Endothelial cell (in vitro differentiated cells): Measurements from ENCODE around the gene BNIP1. TPM values are rescaled to one million over a fixed set of nuclear protein-coding genes. Genes with fewer than 3 reads are reported as not detected.
A peak's percentile ranks its signal among the peaks of the same experiment; 100 is the strongest.

Source experiments
- DNase-seq: peaks from one replicate; pipeline ENCODE4 v3.0.0; 2021; ENCODE audit warnings: low spot score
- H3K27ac Mint-ChIP-seq: one replicate; pipeline ENCODE4 v1.8.0; 2021; ENCODE audit warnings: mixed read lengths, inconsistent platforms; ENCODE audit not compliant: unreplicated experiment
- H3K27me3 Mint-ChIP-seq: one replicate; pipeline ENCODE4 v1.8.0; 2021; ENCODE audit warnings: mild to moderate bottlenecking, moderate library complexity, mixed read lengths, inconsistent platforms; ENCODE audit not compliant: unreplicated experiment
- H3K36me3 Mint-ChIP-seq: one replicate; pipeline ENCODE4 v1.8.0; 2021; ENCODE audit warnings: mild to moderate bottlenecking, low read depth, mixed read lengths, inconsistent platforms; ENCODE audit not compliant: unreplicated experiment
- H3K4me1 Mint-ChIP-seq: one replicate; pipeline ENCODE4 v1.8.0; 2021; ENCODE audit warnings: mild to moderate bottlenecking, mixed read lengths, inconsistent platforms; ENCODE audit not compliant: unreplicated experiment
- H3K4me3 Mint-ChIP-seq: one replicate; pipeline ENCODE4 v1.8.0; 2021; ENCODE audit warnings: mild to moderate bottlenecking, mixed read lengths, inconsistent platforms; ENCODE audit not compliant: unreplicated experiment
- H3K9me3 Mint-ChIP-seq: one replicate; pipeline ENCODE4 v1.8.0; 2021; ENCODE audit warnings: mixed read lengths, inconsistent platforms; ENCODE audit not compliant: unreplicated experiment
- total RNA-seq: library from RNA; stranded (reverse); fragmentation: NEBNext Ultra II Directional; extraction: Animal tissue kit (Norgen Biotek cat#: 25700); gene quantifications from one replicate; pipeline ENCODE4 v1.2.1, GENCODE V29; 2021; ENCODE audit not compliant: unreplicated experiment
- TF ChIP-seq, protein P1 (sequence below): fragments of 200-600 bp; sonication (generic); IDR thresholded peaks from one replicate; pipeline ENCODE4 v1.5.0; 2021; ENCODE audit warnings: antibody characterized with exemption; ENCODE audit not compliant: unreplicated experiment

Gene BNIP1
- total RNA-seq, 1 donor from 2014 or later, result 10.3 TPM

DNA sequence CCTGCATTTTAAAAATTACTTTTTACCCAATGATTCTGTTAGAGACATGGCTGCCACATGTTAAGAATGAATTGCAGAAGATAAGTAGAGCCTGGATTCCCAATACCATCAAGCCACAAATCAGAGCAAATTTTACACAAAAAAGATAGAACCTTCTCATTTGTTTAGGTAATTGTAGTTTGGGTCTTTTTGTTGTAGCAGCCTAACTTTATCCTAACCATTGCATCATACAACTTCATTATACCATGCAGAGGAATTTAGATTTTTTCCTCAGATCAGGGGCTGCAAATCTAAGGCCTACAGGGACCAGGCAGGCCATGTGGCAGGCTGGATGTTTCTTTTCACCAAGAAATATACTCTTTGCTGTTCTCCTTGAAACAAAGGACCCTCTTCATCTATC lies 56.0 kb downstream of the BNIP1 start:
- H3K27ac Mint-ChIP-seq, result no peak overlapping the region
- DNase-seq, result no peak
- H3K36me3 Mint-ChIP-seq, result peaks cover 3% of the 10 kb centered on the region
- TF ChIP-seq, protein P1, sequence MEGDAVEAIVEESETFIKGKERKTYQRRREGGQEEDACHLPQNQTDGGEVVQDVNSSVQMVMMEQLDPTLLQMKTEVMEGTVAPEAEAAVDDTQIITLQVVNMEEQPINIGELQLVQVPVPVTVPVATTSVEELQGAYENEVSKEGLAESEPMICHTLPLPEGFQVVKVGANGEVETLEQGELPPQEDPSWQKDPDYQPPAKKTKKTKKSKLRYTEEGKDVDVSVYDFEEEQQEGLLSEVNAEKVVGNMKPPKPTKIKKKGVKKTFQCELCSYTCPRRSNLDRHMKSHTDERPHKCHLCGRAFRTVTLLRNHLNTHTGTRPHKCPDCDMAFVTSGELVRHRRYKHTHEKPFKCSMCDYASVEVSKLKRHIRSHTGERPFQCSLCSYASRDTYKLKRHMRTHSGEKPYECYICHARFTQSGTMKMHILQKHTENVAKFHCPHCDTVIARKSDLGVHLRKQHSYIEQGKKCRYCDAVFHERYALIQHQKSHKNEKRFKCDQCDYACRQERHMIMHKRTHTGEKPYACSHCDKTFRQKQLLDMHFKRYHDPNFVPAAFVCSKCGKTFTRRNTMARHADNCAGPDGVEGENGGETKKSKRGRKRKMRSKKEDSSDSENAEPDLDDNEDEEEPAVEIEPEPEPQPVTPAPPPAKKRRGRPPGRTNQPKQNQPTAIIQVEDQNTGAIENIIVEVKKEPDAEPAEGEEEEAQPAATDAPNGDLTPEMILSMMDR, result no peak
- H3K4me3 Mint-ChIP-seq, result no peak overlapping the region
- peaks cover 6% of the 10 kb centered on the region for H3K9me3 Mint-ChIP-seq
- peaks cover 6% of the 10 kb centered on the region for H3K27me3 Mint-ChIP-seq
- H3K4me1 Mint-ChIP-seq, result no peaks in the 10 kb centered on the region

DNA sequence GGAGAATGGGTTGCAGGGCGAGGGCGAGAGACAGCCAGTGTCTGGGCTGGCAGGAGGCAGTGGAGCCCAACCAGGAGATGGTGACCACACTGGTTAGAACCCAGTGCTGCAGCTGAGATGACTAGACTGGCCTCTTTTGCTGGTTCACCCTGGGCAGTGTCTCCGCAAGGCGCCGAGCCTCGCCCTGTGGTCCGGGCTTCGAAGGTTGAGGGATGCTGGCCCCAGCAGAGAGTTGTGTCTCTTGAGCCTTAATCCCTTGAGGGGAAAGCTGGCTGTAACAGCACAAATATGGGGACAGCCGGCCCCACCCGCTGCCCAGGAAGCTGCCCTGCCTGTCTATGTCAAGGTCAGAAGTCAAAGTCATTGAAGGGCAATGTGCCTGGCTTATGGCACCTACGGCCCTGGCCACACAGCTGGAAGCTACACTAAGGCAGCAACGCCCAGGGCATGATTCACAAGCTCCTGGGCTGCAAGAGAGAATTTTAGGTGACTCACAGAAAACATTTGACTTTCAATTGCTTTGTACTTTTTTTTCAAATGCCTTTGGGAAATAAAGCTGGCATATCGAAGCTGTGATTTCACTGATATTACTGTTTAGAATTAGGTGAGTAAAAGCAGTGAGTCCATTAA lies 57.4 kb downstream of the BNIP1 start:
- H3K4me1 Mint-ChIP-seq, result no peaks in the 10 kb centered on the region
- H3K27me3 Mint-ChIP-seq, result peaks cover 1% of the 10 kb centered on the region
- H3K9me3 Mint-ChIP-seq, result peaks cover 6% of the 10 kb centered on the region
- H3K36me3 Mint-ChIP-seq, result peaks cover 3% of the 10 kb centered on the region
- TF ChIP-seq, protein P1, result no peak
- no peak for DNase-seq
- no peak overlapping the region for H3K27ac Mint-ChIP-seq
- no peak overlapping the region for H3K4me3 Mint-ChIP-seq

- Mint-ChIP-seq H3K27me3 (peaks cover 1% of the 10 kb centered on the region), H3K4me1 (no peaks in the 10 kb centered on the region), H3K4me3 (no peak overlapping the region), H3K9me3 (peaks cover 6% of the 10 kb centered on the region), H3K27ac (no peak overlapping the region), H3K36me3 (peaks cover 3% of the 10 kb centered on the region)
- DNase-seq, result no peak
- TF ChIP-seq, protein P1, result no peak
These were observed 58.0 kb downstream of the BNIP1 start for GRCh38 chr5:173202266-173202875.

DNA sequence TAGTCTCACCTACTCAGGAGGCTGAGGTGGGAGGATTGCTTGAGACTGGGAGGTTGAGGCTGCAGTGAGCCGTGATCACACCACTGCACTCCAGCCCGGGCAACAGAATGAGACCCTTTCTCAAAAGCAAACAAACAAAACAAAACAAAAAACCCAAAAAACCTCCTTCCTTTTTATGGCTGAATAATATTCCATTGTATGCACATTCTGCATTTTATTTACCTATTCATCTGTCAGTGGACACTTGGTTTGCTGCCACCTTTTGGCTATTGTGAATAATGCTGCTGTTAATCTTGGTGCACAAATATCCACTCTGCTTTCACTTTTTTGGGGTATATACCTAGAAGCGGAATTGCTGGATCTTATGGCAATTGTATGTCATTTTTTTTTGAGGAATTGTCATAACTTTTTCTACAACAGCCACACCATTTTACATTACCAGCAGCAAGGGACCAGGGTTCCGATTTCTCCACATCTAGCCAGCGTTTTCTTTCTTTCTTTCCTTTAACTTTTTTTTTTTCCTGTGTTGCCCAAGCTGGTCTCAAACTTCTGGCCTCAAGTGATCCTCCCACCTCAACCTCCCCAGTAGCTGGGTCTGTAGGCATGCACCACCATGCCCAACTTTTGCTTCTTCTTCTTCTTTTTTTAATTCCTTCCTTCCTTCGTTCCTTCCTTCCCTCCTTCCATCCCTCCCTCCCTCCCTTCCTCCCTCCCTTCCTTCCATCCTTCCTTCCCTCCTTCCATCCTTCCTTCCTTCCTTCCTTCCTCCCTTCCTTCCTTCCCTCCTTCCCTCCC lies 60.1 kb downstream of the BNIP1 start:
- Mint-ChIP-seq H3K27me3 (peaks cover 1% of the 10 kb centered on the region), H3K4me3 (no peak overlapping the region), H3K9me3 (peaks cover 4% of the 10 kb centered on the region), H3K4me1 (no peaks in the 10 kb centered on the region), H3K27ac (no peak overlapping the region), H3K36me3 (peaks cover 2% of the 10 kb centered on the region)
- TF ChIP-seq, protein P1, result peak; percentile 62
- DNase-seq, result no peak
